T-helper 1 cell (primary cell): Measurements from ENCODE around the gene AOPEP.

Experiments used
- DNase-seq, 5 donors: peaks; one replicate each; pipeline ENCODE4 v3.0.0-alpha.2; 2012 to 2020

AOPEP gene

GRCh38 chr9:95127249-95128176, 401.0 kb downstream of the AOPEP start:
- peak; percentile 31 to 70 (median 54) for DNase-seq

- no peak for DNase-seq
These were observed 401.7 kb downstream of the AOPEP start for GRCh38 chr9:95128177-95128524.

- DNase-seq, result no peak
These were observed 403.2 kb downstream of the AOPEP start for GRCh38 chr9:95129476-95130291.

GRCh38 chr9:95130484-95130883, 404.0 kb downstream of the AOPEP start:
- DNase-seq, result no peak

- peak in 4 of 5 donors; percentile 14 to 28 (median 26) for DNase-seq
These were observed 404.8 kb downstream of the AOPEP start for GRCh38 chr9:95131023-95131943.

- no peak for DNase-seq
These were observed 406.1 kb downstream of the AOPEP start for GRCh38 chr9:95132366-95133324.

GRCh38 chr9:95133325-95133705, 406.8 kb downstream of the AOPEP start:
- no peak for DNase-seq

GRCh38 chr9:95134457-95134881, 408.0 kb downstream of the AOPEP start:
- no peak for DNase-seq

GRCh38 chr9:95135756-95136155, 409.3 kb downstream of the AOPEP start:
- DNase-seq, result no peak
